Upper lobe of left lung (tissue), 4 donors: ENCODE data around the gene ATXN8OS.

Experiments
- CTCF ChIP-seq, 6 experiments: fragments of 450-650 bp in 4 of 6; fragments of 200-600 bp in 2 of 6; sonication (generic) in 2 of 6; IDR thresholded peaks; one replicate each; pipeline ENCODE4 v1.5.1; 2016 to 2019; ENCODE audit warnings: antibody characterized with exemption in 6 of 6
- EP300 ChIP-seq, 4 donors: sonication (generic); formaldehyde crosslinking; IDR thresholded peaks; one replicate each; pipeline ENCODE4 v1.5.1; 2017; ENCODE audit warnings: antibody characterized with exemption in 4 of 4, control low read depth in 2 of 4
- POLR2A ChIP-seq, 4 donors: fragments of 450-650 bp; IDR thresholded peaks; one replicate each; pipeline ENCODE4 v1.5.1; 2016 to 2017; ENCODE audit warnings: antibody characterized with exemption in 4 of 4, mild to moderate bottlenecking in 2 of 4
- POLR2AphosphoS5 ChIP-seq, 2 donors: sonication (generic); formaldehyde crosslinking; IDR thresholded peaks; one replicate each; pipeline ENCODE4 v1.5.1; 2017; ENCODE audit warnings: antibody characterized with exemption in 2 of 2

- TF ChIP-seq CTCF (IDR thresholded peaks at IDR 0.05) (no peak), POLR2AphosphoS5 (IDR thresholded peaks at IDR 0.05) (no peak), POLR2A (IDR thresholded peaks at IDR 0.05) (no peak), EP300 (IDR thresholded peaks at IDR 0.05) (no peak)
Observed at GRCh38 chr13:70087247-70087646, 20.4 kb upstream of the ATXN8OS start.
